Kidney (tissue), 14 donors: ENCODE data around the gene CES2. TPM values are rescaled to one million over a fixed set of nuclear protein-coding genes. Genes with fewer than 3 reads are reported as not detected.
"Not testable (repeated sequence)": the region's sequence is repeated elsewhere in the genome, so short reads cannot be mapped to it uniquely, and the experiment has no call there.

Source experiments
- DNase-seq, 5 donors: peaks; one replicate each; pipeline ENCODE4 v3.0.0-alpha.2; 2013 to 2020
- FAIRE-seq: peaks from 2 replicates; lab custom pipeline; 2012; peaks lifted over from hg19 to GRCh38; lab: Jason Lieb, UNC
- H3K27ac ChIP-seq, 2 donors: one replicate each; pipeline ENCODE4 v1.7.0; 2013; ENCODE audit warnings: low read depth in 2 of 2, low read length in 2 of 2, inconsistent platforms in 1 of 2
- H3K27me3 ChIP-seq: one replicate; pipeline ENCODE4 v1.7.1; 2013; ENCODE audit warnings: low read length, inconsistent platforms; ENCODE audit not compliant: control insufficient read depth, insufficient read depth
- H3K36me3 ChIP-seq, 3 donors: one replicate each; pipeline versions ENCODE4 v1.7.0 to v1.7.1; 2013; ENCODE audit warnings: low read length in 3 of 3, control low read depth in 1 of 3, inconsistent platforms in 1 of 3; ENCODE audit not compliant: insufficient read depth in 3 of 3, control insufficient read depth in 2 of 3
- H3K4me1 ChIP-seq, 3 donors: one replicate each; pipeline versions ENCODE4 v1.7.0 to v1.7.1; 2013; ENCODE audit warnings: low read length in 3 of 3, inconsistent platforms in 1 of 3, low read depth in 1 of 3; ENCODE audit not compliant: control insufficient read depth in 2 of 3, insufficient read depth in 2 of 3
- H3K4me3 ChIP-seq, 3 donors: one replicate each; pipeline versions ENCODE4 v1.7.0 to v1.8.1; 2013; ENCODE audit warnings: low read length in 3 of 3, control low read depth in 1 of 3, inconsistent platforms in 1 of 3
- H3K9ac ChIP-seq, 3 donors: one replicate each; pipeline versions ENCODE4 v1.7.0 to v1.7.1; 2013; ENCODE audit warnings: low read length in 3 of 3, control low read depth in 1 of 3, inconsistent platforms in 1 of 3
- H3K9me3 ChIP-seq, 3 donors: one replicate each; pipeline versions ENCODE4 v1.7.0 to v1.7.1; 2013; ENCODE audit warnings: low read length in 3 of 3, control low read depth in 1 of 3, inconsistent platforms in 1 of 3; ENCODE audit not compliant: control insufficient read depth in 2 of 3, insufficient read depth in 1 of 3
- CTCF ChIP-seq: IDR thresholded peaks from 3 replicates; pipeline ENCODE4 v1.5.1; 2012; ENCODE audit warnings: mild to moderate bottlenecking, moderate library complexity, borderline replicate concordance; ENCODE audit not compliant: insufficient read depth; ENCODE audit errors: extremely low read depth
- intact Hi-C: fragments of 100-400 bp; cut with DNase I; formaldehyde crosslinking; loops from one replicate; pipeline ENCODE4 v1.11.1; 2022
- polyA plus RNA-seq: library from polyadenylated mRNA; stranded (reverse); fragments of 350-450 nt; fragmentation: Illumina TruSeq; extraction: RNeasy Lipid Tissue Mini Kit (QIAGEN cat#74804); gene quantifications from one replicate; pipeline ENCODE4 v1.2.3, GENCODE V29; 2014; ENCODE audit warnings: low read depth, low replicate concordance; ENCODE audit not compliant: insufficient read depth
- total RNA-seq: library from RNA; stranded (reverse); fragmentation: NEBNext Ultra II Directional; extraction: Animal tissue kit (Norgen Biotek cat#: 25700); gene quantifications from one replicate; pipeline ENCODE4 v1.2.1, GENCODE V29; 2021
- donor health status: control.
- donor health status: control.
- donor health status: control.
- donor health status: control.
- donor health status: control.
- donor health status: DM: yes; HTN: yes; CAD: no.
- donor health status: Normal renal cell carcinoma (clear cell type).

CES2 gene
- total and polyA plus RNA-seq, 2 donors from 2014 or later = 72.1 to 76.9 TPM

- H3K27me3 ChIP-seq = peaks cover 2% of the 10 kb centered on the region
- peaks cover 0 to 47% (median 33%) of the 10 kb centered on the region in 3 donors for H3K36me3 ChIP-seq
- no peak overlapping the region for H3K4me3 ChIP-seq
- FAIRE-seq (no peak), DNase-seq (no peak)
- H3K4me1 ChIP-seq = peaks cover 0 to 10% (median 2%) of the 10 kb centered on the region in 3 donors
- no peak for TF ChIP-seq CTCF
- no peaks in the 10 kb centered on the region for H3K9me3 ChIP-seq
- no peak overlapping the region for H3K27ac ChIP-seq
- H3K9ac ChIP-seq = no peak overlapping the region
- intact Hi-C loops = no loop called here
Observed at GRCh38 chr16:66942981-66943380, 7.7 kb downstream of the CES2 start.

- Histone ChIP-seq H3K9ac (no peak overlapping the region), H3K36me3 (peaks cover 0 to 42% (median 33%) of the 10 kb centered on the region in 3 donors), H3K4me1 (peaks cover 0 to 9% (median 5%) of the 10 kb centered on the region in 3 donors), H3K9me3 (no peaks in the 10 kb centered on the region), H3K27ac (no peak overlapping the region), H3K4me3 (no peak overlapping the region), H3K27me3 (peaks cover 2% of the 10 kb centered on the region)
- no peak for FAIRE-seq
- intact Hi-C loops = no loop called here
- DNase-seq = no peak
- no peak for TF ChIP-seq CTCF
Observed at GRCh38 chr16:66943426-66944053, 8.2 kb downstream of the CES2 start.

GRCh38 chr16:66944054-66944441 lies 8.7 kb downstream of the CES2 start:
- intact Hi-C loops = no loop called here
- FAIRE-seq (no peak), DNase-seq (no peak)
- Histone ChIP-seq H3K27me3 (peaks cover 2% of the 10 kb centered on the region), H3K4me1 (peaks cover 0 to 10% (median 10%) of the 10 kb centered on the region in 3 donors), H3K36me3 (peaks cover 0 to 37% (median 30%) of the 10 kb centered on the region in 3 donors), H3K9ac (no peak overlapping the region), H3K27ac (no peak overlapping the region), H3K9me3 (no peaks in the 10 kb centered on the region), H3K4me3 (no peak overlapping the region)
- no peak for TF ChIP-seq CTCF

GRCh38 chr16:66944971-66945370 lies 9.7 kb downstream of the CES2 start:
- H3K27ac ChIP-seq, H3K27me3 ChIP-seq, H3K9ac ChIP-seq, DNase-seq, H3K9me3 ChIP-seq, FAIRE-seq, H3K4me3 ChIP-seq, intact Hi-C loops: not testable (repeated sequence)
- H3K4me1 ChIP-seq = peaks cover 0 to 10% (median 9%) of the 10 kb centered on the region in 3 donors
- H3K36me3 ChIP-seq = peaks cover 0 to 28% (median 27%) of the 10 kb centered on the region in 3 donors
